Stimulated activated CD4-positive, alpha-beta T cell treated with anti-CD3 and anti-CD28 coated beads, Interleukin-2, amount 100 ng/mL, for 48 hours (primary cell): ENCODE measurements around the gene ALPI.

ENCODE experiments used
- DNase-seq, 2 donors: peaks; one replicate each; pipeline ENCODE4 v3.0.0-alpha.2; 2020

Gene ALPI

GRCh38 chr2:232465061-232465460 is 9.1 kb downstream of the ALPI start:
- DNase-seq = no peak

GRCh38 chr2:232466221-232466620 is 10.3 kb downstream of the ALPI start:
- no peak for DNase-seq

- no peak for DNase-seq
These were observed 17.5 kb downstream of the ALPI start for GRCh38 chr2:232473467-232473890.

- DNase-seq = no peak
These were observed 20.1 kb downstream of the ALPI start for GRCh38 chr2:232476045-232476444.

DNA sequence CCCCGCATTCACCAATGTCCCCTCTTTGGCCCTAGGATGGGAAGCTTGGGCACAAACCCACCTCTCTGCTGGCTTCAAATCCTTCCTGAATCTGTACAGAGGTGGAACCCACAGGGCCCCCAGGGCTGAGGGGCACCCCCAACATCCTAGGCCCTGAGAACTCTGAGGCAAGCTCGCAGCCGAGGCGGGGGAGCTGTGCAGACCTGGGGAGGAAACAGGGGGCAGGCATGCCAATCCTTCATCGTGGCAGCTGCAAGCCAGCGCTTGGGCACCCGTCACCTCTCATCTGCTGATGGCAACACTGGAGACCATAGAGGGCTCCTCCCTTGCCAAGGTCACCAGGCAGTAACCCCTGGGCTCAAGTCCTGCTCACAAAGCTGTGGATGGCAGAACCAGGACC is 20.8 kb downstream of the ALPI start:
- no peak for DNase-seq

GRCh38 chr2:232477751-232478510 is 22.0 kb downstream of the ALPI start:
- no peak for DNase-seq

DNA sequence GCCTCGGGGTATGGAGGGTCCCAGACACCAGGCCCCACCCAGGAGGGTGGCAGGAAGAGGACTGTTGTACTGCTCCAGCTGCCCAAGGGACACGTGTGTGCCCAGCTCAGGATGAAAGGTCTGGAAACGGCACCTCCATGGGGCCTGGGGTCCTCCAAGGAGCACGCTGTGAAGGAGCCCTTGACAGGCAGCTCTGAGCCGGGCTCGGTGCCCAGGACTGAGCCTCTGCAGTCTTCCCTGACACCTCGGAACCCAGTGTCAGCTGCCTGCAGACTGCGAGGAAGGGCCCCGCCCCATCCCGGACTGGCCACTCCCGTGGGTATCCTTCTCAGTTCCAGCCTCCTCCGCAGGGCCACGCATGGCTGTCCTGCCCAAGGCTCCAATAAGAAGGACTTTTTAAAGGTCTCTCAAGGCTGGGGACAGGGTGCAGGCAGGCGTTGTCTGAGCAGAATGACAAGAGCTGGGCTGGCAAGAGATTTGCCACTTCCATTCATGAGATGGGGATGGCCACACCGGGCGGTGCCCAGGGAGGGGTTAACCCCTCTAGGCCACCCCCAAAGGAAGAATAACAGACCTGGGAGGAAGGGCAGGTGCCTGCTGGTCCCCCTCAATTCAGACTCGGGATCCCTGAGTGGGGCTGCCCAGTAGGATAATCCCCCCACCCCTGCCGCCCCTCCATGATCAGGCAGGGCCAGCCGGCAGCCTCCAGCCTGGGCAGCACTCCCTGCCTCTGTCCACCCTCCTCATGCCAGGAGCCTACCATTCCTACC is 22.8 kb downstream of the ALPI start:
- DNase-seq = no peak

DNA sequence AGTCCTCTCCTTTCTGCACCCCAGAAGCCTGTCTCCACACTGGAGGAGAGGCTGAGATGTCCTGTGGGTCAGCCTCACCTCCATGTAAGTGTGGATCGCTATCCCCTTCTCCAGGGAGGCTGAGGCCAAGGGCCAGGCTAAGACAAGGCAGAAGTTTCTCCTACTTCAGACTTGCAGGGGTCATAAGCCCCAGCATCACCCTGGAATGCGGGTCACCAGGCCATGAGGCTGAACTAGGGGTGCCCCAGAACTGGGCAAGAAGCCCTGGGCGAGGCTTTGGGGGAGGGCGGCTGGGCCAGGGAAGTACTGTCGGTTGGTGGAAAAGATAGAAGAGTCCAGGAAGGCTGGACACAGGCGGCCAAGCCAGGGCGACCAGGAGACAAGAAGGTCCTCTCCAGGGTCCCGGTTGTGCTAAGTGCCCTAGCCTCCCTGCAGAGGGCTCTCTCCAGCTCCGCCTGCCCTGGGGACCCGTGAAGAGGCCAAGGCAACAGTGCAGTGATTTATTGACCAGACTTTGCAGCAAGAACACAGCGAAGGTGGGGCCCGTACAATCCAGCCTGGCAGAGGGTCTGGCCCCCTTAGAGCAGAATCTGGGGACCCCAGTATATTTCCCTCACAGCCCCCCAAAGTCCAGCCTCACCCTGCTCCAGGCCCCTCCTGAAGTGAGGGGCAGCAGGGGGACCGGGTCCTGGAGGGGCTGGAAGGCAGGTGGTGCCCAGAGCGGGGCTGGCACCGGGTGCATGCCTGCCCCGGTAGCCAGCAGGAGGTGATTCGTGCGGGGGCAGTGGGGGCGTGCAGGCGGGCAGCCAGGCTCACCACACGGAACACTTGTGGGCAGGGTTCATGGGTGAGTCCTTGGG is 23.6 kb downstream of the ALPI start:
- DNase-seq = no peak

- DNase-seq = no peak
These were observed 24.5 kb downstream of the ALPI start for GRCh38 chr2:232480201-232481190.

GRCh38 chr2:232481322-232482140 is 25.6 kb downstream of the ALPI start:
- no peak for DNase-seq

DNA sequence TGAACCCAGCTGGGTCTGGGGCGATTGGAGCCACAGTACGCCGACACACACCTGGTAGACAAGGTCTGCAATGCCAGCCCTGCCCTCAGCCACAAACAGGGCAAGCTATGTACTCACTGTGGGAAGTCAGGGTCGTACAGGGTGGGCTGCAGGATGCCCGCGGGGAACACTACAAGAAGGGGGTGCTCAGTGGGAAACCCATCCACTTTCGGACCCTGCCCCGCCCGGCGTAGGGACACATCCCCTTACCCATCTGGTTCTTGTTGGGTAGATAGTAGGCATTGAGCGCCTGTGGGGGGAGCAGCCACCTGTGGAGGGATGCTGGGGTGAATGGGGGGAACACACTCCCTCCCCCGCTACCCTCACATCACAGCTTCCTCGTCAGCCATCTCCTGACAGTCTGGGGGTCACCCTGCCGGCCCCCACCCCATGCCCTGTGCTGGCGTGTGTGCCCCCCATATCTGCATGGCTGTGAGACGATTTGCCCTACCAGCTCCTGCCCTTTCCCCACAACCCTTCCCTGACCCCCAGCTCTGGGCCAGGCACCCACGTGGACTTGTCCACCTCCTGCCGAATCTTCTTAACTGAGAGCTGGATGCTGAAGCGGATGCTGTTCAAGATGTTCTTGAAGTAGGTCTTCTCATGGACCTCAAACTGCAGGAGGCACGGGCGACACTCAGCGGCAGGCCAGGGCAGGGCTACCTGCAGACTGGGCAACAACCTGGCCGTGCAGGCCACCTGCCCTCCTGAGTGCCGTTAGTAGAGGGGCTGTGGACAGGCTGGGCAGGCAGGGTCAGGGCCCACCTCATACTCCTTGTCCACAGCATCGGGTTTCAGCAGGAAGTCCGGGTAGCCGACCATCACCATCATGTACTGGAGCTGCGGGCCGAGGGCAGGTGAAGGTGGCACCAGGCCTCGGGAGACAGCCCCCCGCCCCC is 26.6 kb downstream of the ALPI start:
- DNase-seq = no peak

DNA sequence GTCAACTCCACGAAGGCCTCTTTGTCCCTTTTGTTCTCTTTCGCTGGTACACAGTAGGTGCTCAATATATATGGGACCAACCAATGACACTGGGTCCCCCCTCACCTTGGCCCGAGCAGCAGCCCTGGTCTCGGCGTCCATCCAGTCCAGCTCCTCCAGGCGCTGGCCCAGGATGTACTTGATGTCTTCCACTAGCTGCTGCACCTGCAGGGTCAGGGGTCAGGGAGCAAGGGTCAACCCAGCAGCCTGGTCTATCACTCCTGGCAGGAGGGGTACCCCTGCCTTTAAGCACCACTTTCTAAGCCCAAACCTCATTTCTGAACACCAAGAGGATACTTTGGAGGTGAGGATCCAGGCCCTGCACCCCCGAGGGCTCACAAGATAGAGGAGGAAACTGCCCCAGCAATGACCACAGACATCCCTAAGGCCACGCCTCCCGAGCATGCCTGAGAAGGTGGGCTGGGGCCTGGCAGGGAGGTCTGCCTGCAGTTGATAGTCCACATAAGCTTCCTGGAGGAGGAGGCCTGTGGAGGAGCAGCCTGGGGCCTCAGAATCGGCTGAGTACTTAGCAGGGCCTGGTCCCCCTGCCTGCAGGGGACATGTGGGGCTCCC is 27.5 kb downstream of the ALPI start:
- DNase-seq = no peak

DNA sequence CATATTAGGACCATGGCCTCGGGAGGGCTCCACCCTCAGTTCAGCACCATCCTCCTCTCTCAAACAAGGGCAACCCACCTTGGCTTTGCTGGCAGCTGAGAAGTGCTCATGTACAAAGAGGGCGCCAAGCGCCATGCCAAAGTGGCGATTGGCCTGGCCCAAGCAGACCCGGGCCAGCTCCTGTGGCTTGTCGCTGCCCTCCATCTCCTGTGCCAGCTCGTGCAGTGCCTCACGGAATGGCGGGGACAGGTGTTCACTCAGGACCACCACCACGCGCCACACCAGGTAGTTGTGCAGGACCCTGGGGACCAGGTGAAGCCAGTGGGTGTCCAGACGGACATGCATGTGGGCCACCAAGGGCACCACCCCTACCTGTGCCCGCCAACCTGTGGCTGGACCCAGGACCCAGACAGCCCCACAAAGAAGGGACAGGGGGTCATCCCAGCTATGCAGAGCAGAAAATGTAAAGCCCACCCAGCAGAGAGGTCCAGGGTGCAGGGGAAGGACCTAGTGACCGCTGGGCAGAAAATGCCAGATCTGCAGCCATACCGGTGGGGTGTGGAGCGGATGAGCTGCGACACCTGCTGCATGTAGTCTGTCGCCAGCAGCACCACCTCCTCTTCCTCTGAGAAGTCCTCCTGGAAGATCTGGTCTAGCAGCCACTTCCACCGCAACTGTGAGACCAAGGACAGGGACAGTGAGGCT is 28.1 kb downstream of the ALPI start:
- DNase-seq = no peak

DNA sequence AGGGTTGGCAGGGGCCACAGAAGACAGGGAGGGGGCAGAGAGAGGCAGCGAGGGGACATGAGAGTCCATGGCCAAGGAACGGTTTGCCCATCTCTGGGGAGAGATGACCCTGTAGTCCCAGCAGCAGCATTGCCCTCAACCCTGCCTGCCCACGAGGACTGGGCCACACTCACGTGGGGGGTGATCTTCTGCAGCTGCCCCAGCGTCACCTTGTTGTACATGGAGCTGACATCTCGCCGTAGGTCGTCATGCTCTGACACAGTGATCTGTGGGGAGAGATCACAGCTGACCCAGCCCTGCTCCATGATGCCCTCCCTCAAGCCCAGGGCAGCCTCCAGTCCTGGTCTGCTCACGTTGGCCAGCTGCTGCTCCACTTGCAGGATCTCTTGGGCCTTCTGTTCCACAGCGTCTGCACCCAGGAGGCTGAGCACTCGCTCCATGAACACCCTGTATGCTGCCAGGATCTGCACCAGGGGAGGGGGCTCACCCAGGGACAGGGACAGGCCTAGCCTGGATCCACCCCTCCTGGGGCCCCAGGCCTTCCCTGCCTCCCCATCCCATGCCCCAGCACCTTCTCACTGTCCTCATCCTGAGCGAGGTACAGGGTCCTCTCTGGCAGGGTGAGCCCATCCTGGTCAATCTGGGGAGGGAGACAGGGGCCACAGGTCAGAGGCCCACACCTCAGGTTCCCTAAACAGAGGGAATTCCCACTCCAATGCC is 28.8 kb downstream of the ALPI start:
- no peak for DNase-seq

GRCh38 chr2:232485348-232485756 is 29.4 kb downstream of the ALPI start:
- DNase-seq = no peak

GRCh38 chr2:232485757-232486557 is 30.0 kb downstream of the ALPI start:
- no peak for DNase-seq
